HL-60/S4 treated with phorbol 12-myristate 13-acetate at 8.2 ng/mL for 4 days and 3 days (cell line): ENCODE measurements around the gene CAPS2.
"Not testable (repeated sequence)": the region's sequence is repeated elsewhere in the genome, so short reads cannot be mapped to it uniquely, and the experiment has no call there.

Source experiments
- in situ Hi-C: fragments of 300-500 bp; cut with MboI; formaldehyde crosslinking; loops from 2 replicates; pipeline ENCODE4 v1.15.0; 2022; ENCODE audit warnings: low sequenced_read_pairs

CAPS2 gene

DNA sequence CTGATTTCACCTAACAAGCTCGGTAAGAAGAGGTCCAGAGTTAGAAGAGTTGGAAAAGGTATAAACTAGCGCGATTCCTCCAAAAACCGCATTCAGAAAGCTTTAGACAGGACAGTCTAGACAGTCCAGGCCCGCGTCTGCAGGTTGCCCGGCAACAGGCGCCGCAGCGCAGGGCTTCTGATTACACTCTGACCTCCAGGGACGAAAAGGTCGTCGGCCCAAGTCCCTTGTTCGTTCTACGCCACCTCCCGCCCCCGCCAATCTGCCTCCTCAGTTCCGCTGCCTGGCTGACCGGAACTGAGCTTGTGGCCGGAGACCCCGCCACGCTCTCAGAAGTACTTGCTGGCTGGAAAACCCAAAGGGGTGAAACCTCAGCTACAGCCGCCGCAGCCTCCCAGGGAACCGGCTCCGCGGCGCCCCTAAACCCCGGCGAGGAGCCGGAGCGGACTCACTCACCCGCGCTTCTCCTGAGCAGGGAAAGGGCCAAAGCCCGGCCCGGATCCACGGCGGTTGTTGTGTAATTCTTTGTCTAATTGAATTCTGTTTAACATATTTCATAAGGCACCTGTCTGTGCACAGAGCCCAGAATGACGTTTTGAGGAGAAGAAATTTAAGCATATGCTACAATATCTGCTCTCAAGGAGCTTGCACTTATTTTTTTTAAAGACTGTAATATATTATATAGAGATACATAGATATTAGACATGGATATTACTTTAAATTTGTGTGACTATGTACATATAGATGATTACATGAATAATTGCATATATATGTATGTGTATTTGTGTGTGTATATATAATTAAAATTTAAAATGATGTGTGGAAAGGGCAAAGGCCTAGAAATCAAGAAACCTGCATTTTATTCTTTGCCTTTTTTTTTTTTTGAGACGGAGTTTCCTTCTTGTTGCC lies at the start of gene CAPS2:
Gene CAPS2, minus strand, starts transcription at position 407 of the 909 bp plus-strand sequence. CDS start 3,826 bp downstream, outside the sequence.
- in situ Hi-C loops = no loop called here

DNA sequence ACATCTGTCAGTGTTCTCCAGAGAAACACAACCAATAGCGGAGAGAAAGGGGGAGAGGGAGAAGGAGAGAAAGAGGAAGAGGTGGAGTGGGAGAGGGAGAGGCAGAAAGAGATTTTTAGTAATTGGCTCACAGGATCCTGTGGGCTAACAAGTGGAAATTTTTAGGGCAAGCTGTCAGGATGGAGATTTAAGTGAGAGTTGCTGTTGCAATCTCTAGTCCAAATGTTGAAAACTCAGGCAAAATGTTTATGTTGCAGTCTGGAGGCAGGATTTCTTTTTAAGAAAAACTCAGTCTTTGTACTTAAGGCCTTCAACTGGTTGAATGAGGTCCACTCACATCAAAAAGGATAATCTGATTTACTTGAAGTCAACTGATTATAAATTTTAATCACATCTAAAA lies 48.2 kb upstream of the CAPS2 start:
- in situ Hi-C loops = no loop called here

DNA sequence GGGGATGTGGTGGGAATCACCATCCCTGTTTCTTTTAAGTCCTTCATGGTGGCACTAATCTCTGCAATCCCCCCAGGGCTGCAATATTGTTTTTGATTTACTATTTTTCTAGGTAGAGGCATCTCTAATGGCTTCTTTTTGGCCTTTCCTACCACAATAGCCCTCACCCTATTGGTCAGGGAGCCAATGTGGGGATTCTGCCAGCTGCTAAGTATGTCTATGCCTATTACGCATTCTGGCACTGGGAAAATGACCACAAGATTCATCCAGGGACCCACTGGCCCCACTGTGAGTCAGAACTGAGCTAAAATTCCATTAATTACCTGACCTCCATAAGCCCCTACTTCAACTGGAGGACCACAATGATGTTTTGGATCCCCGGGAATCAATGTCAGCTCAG lies 44.8 kb upstream of the CAPS2 start:
- in situ Hi-C loops = no loop called here

DNA sequence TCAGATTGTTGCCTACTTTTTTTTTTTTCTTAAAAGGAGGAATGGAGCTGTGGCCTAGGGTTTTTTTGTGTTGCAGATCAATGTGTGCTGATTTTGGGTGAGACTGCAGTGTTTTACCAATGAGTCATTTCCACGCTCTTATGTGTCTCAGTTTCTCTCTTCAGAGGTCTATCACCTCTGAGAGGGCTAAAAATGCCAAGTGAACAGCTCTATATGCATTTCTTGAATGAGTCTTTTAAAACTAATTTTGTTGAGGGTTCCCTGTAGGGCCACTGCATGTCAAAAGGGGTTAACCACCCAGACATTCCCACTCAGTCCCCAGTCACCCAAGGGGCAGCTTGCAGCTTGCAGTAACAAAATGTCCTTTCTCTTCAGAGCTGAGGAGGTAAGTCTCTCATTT lies 36.5 kb upstream of the CAPS2 start:
- in situ Hi-C loops = no loop called here

DNA sequence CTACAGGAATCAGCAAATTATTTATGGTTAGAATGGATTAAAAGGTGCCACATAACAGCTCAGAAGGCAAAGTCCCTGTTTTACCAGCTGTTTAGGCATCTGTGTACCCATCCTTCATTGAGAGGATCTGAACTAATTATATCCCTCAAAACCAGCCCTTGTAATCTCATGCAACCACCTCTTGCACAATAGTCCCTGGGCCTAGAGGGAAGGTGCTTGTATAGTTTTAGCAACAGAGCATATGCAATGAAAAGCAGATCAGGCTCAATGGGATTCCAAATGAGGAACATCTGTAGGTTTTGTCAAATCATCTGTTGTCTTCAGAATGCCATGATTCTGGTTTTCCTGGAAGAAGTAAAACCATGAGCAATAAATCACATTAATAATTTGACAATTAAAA lies 34.8 kb upstream of the CAPS2 start:
- in situ Hi-C loops = no loop called here

DNA sequence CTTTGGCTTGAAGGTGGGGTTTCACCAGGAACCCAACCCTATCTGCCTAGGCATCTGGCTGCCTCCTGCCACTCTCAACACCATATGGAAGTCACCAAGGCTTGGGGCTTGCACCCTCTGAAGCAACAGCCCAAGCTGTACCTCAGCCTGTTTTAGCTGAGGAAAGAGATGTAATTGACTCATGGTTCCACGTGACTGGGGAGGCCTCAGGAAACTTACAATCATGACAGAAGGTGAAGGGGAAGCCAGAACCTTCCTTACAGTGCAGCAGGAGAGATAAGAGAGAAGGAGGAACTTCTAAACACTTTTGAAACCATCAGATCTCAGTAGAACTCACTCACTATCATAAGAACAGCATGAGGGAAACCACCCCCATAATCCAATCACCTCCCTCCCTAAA lies 31.3 kb upstream of the CAPS2 start:
- in situ Hi-C loops = no loop called here

DNA sequence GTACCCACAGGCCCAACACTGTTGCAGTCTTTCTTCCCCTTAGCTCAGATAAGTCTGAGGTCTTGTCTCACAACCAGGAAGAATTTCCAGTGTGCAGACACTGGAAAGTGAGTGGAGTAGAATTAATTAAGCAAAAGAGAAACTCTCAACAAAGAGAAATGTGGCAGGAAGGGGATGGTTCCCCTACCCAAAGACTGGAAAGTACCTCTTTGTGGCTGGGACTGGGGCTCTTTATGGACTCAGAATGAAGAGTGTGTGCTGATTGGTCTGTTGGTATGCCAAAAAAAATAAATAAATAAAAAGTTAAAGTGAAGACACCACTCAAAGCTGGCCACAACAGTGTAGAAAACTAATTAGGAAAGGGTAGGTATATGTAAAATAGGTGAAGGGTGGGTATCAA lies 30.8 kb upstream of the CAPS2 start:
- in situ Hi-C loops = no loop called here

DNA sequence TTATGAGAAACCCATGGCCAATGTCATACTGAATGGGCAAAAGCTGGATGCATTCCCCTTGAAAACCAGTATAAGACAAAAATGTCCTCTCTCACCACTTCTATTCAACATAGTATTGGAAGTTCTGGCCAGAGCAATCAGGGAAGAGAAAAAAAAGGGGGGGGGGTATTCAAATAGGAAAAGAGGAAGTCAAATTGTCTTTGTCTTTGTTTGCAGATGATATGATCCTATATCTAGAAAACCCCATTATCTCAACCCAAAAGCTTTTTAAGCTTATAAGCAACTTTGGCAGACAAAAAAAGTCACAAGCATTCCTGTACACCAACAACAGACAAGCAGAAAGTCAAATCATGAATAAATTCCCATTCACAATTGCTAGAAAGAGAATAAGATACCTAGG lies 23.9 kb upstream of the CAPS2 start:
- in situ Hi-C loops = no loop called here

DNA sequence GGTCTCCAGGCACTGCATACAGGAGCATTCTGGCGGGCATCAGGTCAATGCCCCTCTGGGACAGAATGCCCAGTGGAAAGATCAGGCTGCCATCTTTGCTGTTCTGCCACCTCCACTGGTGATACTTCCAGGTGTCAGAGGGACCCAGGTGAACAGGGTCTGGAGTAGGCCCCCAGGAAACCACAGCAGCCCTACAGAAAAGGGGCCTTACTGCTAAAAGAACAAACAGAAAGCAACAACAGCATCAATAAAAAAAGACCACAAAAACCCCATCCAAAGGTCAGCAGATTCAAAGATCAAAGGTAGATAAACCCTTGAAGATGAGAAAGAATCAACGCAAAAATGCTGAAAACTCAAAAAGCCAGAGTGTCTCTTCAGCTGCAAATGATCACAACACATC lies 20.3 kb upstream of the CAPS2 start:
- in situ Hi-C loops = no loop called here

DNA sequence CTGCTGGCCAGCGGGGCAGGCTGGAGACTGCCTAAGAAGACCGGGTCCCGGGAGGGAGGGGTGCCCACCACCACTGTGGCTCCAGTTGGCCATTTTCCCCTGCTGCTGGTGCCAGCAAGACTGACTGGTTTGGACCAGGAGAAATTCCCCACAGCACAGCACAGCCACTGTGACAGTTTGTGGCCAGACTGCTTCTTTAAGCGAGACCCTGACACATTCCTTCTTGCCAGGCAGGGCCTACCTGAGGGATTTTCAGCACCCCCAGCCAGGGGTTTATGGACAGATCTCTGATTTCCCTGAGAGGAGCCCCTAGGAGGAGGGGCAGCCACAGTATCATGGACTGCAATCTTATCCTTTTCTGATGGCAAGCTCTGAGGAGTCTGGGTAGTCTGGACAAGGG lies 19.8 kb upstream of the CAPS2 start:
- in situ Hi-C loops = no loop called here

DNA sequence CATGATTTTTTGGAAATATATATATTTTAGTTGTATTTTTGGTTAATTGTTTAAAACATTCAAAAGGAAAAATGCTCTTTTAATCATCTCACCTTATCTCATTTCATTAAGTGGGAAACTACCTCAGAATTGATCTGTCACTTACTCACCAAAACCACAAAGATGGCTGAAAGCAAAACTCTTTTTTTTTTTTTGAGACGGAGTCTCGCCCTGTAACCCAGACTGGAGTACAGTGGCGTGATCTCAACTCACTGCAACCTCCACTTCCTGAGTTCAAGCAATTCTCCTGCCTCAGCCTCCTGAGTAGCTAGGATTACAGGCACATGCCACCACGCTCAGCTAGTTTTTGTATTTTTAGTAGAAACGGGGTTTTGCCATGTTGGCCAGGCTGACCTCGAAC lies 16.1 kb upstream of the CAPS2 start:
- in situ Hi-C loops = not testable (repeated sequence)

DNA sequence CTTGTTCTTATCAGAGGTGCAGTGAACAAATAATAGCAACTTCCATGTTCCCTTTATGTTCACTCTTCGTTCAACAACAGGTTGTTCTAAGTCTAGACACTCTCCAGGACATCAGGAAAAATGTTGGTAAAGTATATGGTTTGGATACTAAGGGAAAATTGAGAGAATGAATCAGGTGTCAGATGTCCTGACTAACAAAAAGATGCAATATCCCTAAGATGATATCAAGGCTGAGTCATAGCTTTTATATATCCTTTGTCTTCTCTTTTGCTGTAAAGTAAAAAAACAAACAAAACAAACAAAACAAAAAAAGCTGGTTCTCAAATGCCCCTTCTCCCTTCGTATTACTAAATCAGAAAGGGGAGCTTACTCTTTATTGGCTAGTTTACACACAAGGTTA lies 15.4 kb upstream of the CAPS2 start:
- in situ Hi-C loops = no loop called here

DNA sequence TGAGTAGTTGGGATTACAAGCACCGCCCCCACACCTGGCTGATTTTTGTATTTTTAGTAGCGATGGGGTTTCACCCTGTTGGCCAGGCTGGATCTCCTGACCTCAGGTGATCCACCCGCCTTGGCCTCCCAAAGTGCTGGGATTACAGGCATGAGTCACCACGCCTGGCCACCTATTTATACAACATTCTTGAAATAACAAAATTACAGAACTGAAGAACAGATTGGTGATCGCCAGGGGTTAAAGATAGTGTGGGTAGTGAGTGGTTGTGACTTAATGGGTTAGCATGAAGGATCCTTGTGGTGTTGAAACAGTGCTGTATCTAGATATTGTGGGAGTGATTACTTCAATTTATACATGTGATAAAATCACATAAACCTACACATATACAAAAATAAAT lies 11.7 kb upstream of the CAPS2 start:
- in situ Hi-C loops = no loop called here

DNA sequence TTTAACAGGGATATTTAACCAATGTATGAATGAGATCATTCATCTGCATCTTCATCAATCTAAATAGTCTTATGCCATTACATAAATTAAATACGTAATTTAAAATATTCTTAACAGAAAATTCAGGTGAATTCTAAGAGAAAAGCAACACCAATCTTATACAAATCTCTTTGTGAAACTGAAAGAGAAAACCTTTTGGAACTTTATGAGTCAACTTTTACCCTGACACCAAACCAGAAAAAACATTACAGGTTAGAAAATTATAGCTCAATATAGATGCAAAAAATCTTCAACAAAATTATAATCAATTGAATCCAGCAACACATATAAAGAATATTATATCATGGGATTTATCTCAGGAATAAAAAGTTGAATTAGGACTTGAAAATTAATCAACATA lies 7.8 kb upstream of the CAPS2 start:
- in situ Hi-C loops = no loop called here

DNA sequence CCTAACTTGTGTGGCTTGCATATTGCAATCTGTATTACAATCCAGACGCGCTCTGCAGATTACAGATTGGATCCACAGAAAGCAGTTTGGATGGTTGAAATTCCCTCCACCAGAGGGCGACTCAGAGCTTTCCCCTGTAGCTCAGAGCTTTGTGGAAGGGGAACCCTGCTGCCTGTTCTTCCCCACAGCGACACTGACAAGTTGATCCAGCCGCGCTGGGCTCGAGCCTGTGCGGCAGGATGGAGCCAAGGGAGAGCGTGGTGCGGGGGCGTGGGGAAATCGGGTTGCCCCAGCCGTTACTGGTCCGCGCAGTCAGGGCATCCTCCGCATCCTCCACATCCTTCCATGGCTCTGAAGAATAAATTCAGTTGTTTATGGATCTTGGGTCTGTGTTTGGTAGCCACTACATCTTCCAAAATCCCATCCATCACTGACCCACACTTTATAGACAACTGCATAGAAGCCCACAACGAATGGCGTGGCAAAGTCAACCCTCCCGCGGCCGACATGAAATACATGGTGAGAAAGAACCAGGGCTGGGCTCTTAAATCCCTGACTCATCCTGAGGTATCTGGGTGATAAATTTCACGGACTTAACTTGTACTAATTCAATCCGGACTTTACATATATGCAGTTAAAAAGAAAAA lies 4.4 kb upstream of the CAPS2 start, which contains the start of gene GLIPR1L1:
Gene GLIPR1L1, plus strand, starts transcription at position 287 of the 647 bp plus-strand sequence. Its CDS starts 59 bp downstream, at position 346.
- in situ Hi-C loops = no loop called here

DNA sequence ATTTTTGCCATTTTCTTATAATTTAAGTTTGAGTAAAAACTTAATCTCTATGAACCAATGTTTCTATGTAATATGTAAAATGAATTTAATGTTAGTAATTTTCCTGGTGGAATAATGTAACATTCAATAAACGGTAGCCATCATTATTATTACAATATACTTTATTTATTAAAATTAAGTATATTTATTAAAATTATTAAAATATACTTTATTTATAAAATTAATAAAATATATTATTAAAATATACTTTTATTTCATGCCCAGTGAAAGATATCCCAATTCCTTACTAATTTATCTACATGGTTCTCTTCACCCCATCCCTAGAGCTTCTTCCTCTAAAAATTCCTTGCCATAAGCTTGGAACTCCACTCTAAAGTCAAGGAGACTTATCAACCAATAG lies 2.5 kb downstream of the CAPS2 start:
- in situ Hi-C loops = no loop called here

DNA sequence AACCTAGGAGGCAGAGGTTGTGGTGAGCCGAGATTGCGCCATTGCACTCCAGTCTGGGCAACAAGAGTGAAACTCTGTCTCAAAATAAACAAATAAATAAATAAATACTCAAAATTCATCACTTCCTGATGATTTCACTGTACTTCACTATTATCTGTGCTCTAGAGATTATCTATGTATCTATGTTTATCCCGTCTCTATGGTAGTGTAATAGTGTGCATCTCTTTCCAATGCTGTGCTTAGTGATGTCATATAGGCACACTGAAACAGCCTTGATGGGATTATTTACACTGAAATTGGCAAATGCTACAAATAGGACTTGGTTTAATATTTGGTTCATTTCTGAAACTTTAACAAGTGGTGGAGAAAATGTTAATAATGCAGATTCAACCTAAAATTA lies 6.5 kb downstream of the CAPS2 start:
- in situ Hi-C loops = no loop called here

DNA sequence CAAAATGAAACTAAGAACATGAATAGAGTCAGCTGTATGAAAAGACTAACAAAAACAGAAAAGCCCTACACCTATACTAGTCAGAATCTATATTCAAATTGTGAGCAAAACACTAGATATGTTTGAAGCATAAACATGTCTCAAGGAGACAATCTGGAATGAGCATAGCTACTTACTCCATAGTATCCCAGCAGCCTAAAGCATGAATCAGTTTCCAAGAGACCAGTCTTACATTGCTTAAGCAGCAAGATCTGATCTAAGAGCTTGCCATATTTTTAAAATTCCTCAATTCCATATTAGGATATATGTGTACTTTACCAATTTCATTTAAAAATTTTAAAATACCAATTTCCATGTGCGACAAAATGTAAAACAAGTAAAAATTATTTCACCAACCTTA lies 7.7 kb downstream of the CAPS2 start:
- in situ Hi-C loops = no loop called here

DNA sequence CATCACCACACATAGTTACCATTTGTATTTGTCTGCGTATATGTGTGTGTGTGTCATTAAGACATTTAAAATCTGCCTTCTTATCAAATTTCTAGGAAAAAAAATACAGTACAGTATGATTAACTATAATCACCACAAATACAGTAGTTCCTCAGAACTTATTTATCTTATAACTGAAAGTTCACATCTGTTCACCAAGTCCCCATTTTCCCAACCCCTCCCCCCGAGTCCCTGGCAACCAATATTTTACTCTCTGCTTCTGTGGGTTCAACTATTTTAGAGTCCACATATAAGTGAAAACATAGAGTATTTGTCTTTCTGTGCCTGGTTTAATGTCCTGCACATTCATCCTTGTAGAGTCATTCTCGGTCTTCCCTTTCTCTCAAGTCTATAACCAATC lies 12.3 kb downstream of the CAPS2 start:
- in situ Hi-C loops = no loop called here

DNA sequence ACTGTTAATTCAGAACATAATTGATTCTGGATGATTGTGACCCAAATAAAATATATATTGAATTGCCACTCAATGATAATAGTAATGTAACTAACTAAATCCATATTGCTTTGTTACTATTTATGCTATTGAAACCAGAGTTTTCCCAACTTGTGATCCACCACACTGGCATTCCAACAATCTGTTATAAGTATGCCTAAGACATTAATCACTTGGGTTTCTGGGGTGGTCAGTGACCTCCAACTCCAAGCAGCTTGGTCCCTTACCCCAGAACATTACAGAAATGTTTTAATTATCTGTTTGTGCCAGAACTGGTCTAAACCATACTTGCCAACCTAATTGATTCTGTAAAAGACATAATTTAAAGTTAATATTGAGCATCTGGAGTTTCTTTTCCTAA lies 14.6 kb downstream of the CAPS2 start:
- in situ Hi-C loops = no loop called here

DNA sequence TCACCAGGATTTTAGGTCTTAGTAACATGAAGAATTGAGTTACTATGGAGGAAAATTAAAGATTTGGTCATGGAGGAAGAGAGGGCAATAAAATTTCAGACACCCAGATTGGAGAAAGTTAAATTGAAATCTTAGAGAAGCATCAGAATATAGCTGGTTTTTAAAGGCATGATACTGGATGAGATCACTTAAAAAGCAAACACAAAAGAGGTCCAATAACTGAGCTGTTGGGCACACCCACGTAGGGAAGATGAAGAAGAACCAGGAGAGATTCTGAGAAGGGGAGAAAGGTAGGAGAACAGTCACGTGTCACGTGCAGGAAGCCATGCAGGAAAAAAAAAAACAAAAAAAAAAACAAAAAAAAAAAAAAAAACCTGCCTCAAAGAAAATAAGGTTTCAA lies 18.8 kb downstream of the CAPS2 start:
- in situ Hi-C loops = no loop called here

DNA sequence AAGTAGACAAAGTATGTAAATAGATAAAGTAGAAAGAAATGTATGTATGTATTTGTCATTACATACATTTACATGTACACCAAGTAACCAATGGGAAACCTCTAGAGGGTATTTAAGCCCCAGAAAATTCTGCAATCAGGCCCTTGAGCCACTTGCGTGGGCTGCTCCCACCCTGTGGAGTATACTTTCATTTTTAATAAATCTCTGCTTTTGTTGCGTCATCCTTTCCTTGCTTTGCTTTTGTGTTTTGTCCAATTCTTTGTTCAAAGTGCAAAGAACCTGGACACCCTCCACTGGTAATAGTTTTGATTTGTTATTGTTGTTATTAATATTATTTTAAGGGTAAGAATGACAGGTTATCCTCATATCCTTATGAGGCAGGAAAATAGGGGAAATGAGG lies 21.8 kb downstream of the CAPS2 start:
- in situ Hi-C loops = no loop called here
